IMR-90 (cell line): ENCODE measurements around the gene ARHGEF4.

Experiments used
- CEBPB ChIP-seq: IDR thresholded peaks from 2 replicates; pipeline ENCODE4 v1.6.1; 2012; ENCODE audit warnings: low read depth, low read length, improper control_type of control experiment
- CHD1 ChIP-seq: IDR thresholded peaks from 2 replicates; pipeline ENCODE4 v1.6.1; 2012; ENCODE audit warnings: low read depth, low read length, improper control_type of control experiment
- POLR2A ChIP-seq: IDR thresholded peaks from 2 replicates; pipeline ENCODE4 v1.6.1; 2012; ENCODE audit warnings: mild to moderate bottlenecking, low read depth, low read length
- RAD21 ChIP-seq: IDR thresholded peaks from 2 replicates; pipeline ENCODE4 v1.6.1; 2012; ENCODE audit warnings: low read length, improper control_type of control experiment
- SMC3 ChIP-seq: fragments of 150-350 bp; IDR thresholded peaks from 2 replicates; pipeline ENCODE4 v1.6.1; 2016; ENCODE audit warnings: low read depth, mild to moderate bottlenecking, antibody characterized with exemption, low read length, moderate library complexity
- TF ChIP-seq, protein P1 (sequence below): conservative IDR thresholded peaks from 2 replicates; pipeline ENCODE4 v1.5.1; 2012; ENCODE audit warnings: mild to moderate bottlenecking, low read depth, low read length, improper control_type of control experiment

DNA sequence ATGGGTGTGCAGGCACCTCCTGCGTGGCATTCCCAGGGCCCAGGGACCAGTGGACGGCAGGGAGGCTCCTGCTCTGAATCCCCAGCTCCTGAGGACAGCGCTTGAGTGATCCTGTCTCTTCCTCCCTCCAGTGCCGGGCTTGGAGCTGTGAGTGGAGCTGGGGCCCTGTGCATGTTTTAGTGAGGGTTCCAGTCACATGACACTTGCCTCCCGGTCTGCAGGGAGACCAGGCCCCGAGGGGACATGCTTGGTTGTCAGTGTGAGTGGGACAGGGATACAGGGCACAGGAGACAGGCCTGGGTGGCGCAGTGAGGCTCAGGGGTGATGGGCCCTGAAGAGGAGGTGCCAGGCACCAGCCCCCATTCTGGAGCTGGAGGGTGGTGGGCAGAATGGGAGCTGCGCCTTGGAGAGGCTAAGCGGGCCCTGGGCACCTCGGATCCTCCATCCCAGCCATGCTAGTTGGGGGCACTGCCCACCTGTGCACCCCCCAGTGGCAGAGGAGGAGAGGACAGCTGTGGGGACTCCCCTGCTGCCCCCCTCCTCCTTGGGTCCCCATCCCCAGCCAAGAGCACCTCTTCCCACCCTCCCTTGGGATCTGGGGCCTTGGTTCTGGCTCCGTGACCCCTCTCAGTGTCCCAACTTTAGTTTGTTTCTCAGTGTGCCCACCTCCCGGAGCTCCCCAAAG is 12.0 kb downstream of the ARHGEF4 start:
- TF ChIP-seq CHD1: no peak
- TF ChIP-seq CEBPB: no peak
- TF ChIP-seq RAD21: no peak
- TF ChIP-seq, protein P1, sequence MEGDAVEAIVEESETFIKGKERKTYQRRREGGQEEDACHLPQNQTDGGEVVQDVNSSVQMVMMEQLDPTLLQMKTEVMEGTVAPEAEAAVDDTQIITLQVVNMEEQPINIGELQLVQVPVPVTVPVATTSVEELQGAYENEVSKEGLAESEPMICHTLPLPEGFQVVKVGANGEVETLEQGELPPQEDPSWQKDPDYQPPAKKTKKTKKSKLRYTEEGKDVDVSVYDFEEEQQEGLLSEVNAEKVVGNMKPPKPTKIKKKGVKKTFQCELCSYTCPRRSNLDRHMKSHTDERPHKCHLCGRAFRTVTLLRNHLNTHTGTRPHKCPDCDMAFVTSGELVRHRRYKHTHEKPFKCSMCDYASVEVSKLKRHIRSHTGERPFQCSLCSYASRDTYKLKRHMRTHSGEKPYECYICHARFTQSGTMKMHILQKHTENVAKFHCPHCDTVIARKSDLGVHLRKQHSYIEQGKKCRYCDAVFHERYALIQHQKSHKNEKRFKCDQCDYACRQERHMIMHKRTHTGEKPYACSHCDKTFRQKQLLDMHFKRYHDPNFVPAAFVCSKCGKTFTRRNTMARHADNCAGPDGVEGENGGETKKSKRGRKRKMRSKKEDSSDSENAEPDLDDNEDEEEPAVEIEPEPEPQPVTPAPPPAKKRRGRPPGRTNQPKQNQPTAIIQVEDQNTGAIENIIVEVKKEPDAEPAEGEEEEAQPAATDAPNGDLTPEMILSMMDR: no peak
- no peak for TF ChIP-seq POLR2A
- TF ChIP-seq SMC3: no peak
